Lung (tissue), 12 donors: Measurements from ENCODE around the gene ACTA1. TPM values are rescaled to one million over a fixed set of nuclear protein-coding genes. Genes with fewer than 3 reads are reported as not detected.

Experiments
- ATAC-seq: fragments of 200-7000 bp; cut with Tn5 transposase; one replicate; pipeline ENCODE4 v1.9.1; 2020; ENCODE audit warnings: moderate number of reproducible peaks; ENCODE audit not compliant: insufficient read depth, low FRiP score
- DNase-seq, 3 donors: peaks; one replicate each; pipeline ENCODE4 v3.0.0-alpha.2; 2013 to 2017
- H3K27ac ChIP-seq, 2 donors: one replicate each; pipeline ENCODE4 v1.5.1; 2013; ENCODE audit warnings: mild to moderate bottlenecking in 2 of 2, moderate library complexity in 2 of 2, control low read depth in 1 of 2, inconsistent platforms in 1 of 2, low read depth in 1 of 2, low read length in 1 of 2
- H3K27me3 ChIP-seq, 3 donors: one replicate each; pipeline ENCODE4 v1.5.1; 2013; ENCODE audit warnings: low read length in 2 of 3; ENCODE audit not compliant: control insufficient read depth in 3 of 3, insufficient read depth in 3 of 3
- H3K36me3 ChIP-seq, 4 donors: one replicate each; pipeline ENCODE4 v1.5.1; 2013; ENCODE audit warnings: low read length in 4 of 4, mild to moderate bottlenecking in 1 of 4, moderate library complexity in 1 of 4; ENCODE audit not compliant: control insufficient read depth in 4 of 4, insufficient read depth in 4 of 4
- H3K4me1 ChIP-seq, 5 donors: one replicate each; pipeline ENCODE4 v1.5.1; 2013; ENCODE audit warnings: low read length in 5 of 5, mild to moderate bottlenecking in 2 of 5, moderate library complexity in 1 of 5; ENCODE audit not compliant: control insufficient read depth in 5 of 5, insufficient read depth in 5 of 5
- H3K4me3 ChIP-seq: one replicate; pipeline ENCODE4 v1.5.1; 2013; ENCODE audit warnings: mild to moderate bottlenecking, control low read depth, moderate library complexity
- H3K9ac ChIP-seq, 2 donors: one replicate each; pipeline ENCODE4 v1.5.1; 2013; ENCODE audit warnings: low read length in 2 of 2, control low read depth in 1 of 2; ENCODE audit not compliant: insufficient read depth in 1 of 2
- H3K9me3 ChIP-seq, 4 donors: one replicate each; pipeline ENCODE4 v1.5.1; 2013; ENCODE audit warnings: low read length in 3 of 4, mild to moderate bottlenecking in 1 of 4, moderate library complexity in 1 of 4; ENCODE audit not compliant: control insufficient read depth in 4 of 4, insufficient read depth in 3 of 4
- WGBS, 2 donors: extraction: QIAGEN DNeasy Blood & Tissue Kit; methylation state at CpG; one replicate each; pipeline ENCODE4 v1.1.7; 2013; 5-methylcytosine and 5-hydroxymethylcytosine counted together
- polyA plus RNA-seq, 2 donors: library from polyadenylated mRNA; stranded (reverse); fragments of 200-250 nt; gene quantifications; one replicate each; pipeline ENCODE4 v1.2.1, GENCODE V29; 2013
- total RNA-seq, 2 donors: library from RNA; depleted of rRNA in 1 of 2; stranded (reverse); fragments of >200 nt in 1 of 2; gene quantifications; one replicate each; pipeline ENCODE4 v1.2.1, GENCODE V29; 2014 to 2021
- TF ChIP-seq, protein P1 (sequence below): IDR thresholded peaks from 2 replicates; pipeline ENCODE4 v1.5.1; 2012; ENCODE audit warnings: mild to moderate bottlenecking; ENCODE audit errors: control extremely low read depth, extremely low read depth
- donor health status: control.
- donor health status: control.
- donor health status: Bipolar disorder and iron deficiency.
- donor health status: healthy.
- donor health status: DM: yes; HTN: yes; CAD: no.

The ACTA1 gene
- total and polyA plus RNA-seq, 4 donors: 0.33 to 1.4 (median 0.77) TPM

DNA sequence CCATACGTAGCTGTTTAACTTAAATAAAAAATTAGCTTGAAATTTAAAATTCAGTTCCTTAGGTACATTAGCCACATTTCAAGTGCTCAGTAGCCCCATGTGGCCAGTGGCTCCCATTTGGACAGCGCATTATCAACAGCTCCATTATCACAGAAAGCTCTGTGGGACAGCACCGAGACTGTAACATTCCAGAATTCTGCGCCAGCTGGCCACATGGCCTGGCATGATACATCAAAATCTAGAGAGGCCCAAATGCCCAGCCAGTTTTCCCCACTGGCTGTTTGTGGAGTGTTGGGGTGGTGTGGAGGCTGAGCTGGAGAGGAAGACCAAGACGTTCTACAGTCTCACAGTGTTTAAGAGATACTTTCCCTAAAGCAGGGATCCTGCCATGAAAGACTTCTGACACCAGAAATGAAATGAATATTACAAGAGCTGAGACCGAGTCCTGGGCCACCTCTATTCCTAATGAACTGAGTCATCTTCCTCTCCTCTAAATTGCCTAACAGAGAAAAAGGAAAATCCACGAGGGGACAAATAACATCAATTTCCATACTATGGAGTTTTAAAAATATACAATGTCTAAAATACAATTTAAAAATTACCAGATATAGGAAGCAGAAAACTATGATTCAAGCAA is 27.3 kb upstream of the ACTA1 start:
- H3K9ac ChIP-seq: no peak overlapping the region
- 92 to 96% methylated on average over 7 of the region's 7 CpGs for WGBS, 2 donors
- TF ChIP-seq, protein P1, sequence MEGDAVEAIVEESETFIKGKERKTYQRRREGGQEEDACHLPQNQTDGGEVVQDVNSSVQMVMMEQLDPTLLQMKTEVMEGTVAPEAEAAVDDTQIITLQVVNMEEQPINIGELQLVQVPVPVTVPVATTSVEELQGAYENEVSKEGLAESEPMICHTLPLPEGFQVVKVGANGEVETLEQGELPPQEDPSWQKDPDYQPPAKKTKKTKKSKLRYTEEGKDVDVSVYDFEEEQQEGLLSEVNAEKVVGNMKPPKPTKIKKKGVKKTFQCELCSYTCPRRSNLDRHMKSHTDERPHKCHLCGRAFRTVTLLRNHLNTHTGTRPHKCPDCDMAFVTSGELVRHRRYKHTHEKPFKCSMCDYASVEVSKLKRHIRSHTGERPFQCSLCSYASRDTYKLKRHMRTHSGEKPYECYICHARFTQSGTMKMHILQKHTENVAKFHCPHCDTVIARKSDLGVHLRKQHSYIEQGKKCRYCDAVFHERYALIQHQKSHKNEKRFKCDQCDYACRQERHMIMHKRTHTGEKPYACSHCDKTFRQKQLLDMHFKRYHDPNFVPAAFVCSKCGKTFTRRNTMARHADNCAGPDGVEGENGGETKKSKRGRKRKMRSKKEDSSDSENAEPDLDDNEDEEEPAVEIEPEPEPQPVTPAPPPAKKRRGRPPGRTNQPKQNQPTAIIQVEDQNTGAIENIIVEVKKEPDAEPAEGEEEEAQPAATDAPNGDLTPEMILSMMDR: no peak

DNA sequence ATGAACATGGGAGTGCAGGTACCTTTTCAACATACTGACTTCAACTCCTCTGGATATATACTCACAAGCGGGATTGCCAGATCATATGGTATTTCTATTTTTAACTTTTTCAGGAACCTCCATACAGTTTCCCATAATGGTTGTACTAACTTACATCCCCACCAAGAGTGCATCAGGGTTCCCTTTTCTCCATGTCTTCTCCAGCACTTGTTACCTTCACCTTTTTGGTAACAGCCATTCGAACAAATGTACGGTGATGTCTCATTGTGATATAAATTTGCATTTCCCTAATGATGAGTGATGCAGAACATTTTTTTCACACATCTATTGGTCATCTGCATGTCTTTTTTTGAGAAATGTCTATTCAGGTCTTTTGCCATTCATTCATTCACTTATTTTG is 25.9 kb upstream of the ACTA1 start:
- H3K9me3 ChIP-seq: no peaks in the 10 kb centered on the region
- H3K4me3 ChIP-seq: no peak overlapping the region
- ATAC-seq (no peak), DNase-seq (no peak)
- peaks cover 24 to 52% (median 36%) of the 10 kb centered on the region in 4 donors for H3K36me3 ChIP-seq
- no peaks in the 10 kb centered on the region for H3K4me1 ChIP-seq
- H3K27me3 ChIP-seq: no peaks in the 10 kb centered on the region
- WGBS, 2 donors: 98 to 99% methylated on average over 3 of the region's 3 CpGs
- no peak overlapping the region for H3K9ac ChIP-seq
- TF ChIP-seq, protein P1: no peak
- no peak overlapping the region for H3K27ac ChIP-seq

More for the DNA sequence above, 27.3 kb upstream of the ACTA1 start:
- Histone ChIP-seq H3K4me1 (no peaks in the 10 kb centered on the region), H3K4me3 (no peak overlapping the region), H3K27ac (no peak overlapping the region), H3K36me3 (peaks cover 24 to 48% (median 33%) of the 10 kb centered on the region in 4 donors), H3K9me3 (no peaks in the 10 kb centered on the region), H3K27me3 (no peaks in the 10 kb centered on the region)
- ATAC-seq: no peak
- DNase-seq: no peak

DNA sequence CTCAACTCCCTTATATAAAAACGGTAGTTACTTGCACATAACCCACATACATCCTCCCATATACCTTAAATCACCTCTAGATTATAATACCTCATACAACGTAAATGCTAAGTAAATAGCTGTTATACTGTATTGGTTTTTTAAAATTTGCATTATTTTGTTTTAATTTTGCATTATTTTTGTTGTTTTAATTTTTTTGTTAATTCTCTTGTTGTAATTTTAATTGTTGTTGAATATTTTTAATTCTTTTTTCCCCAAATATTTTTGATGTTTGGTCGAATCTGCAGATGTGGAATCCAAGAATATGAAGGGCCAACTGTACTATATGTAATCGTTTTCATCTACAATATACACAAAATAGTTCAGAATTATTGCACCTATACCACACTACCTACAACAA is 23.5 kb upstream of the ACTA1 start:
- Histone ChIP-seq H3K9ac (no peak overlapping the region), H3K27me3 (no peaks in the 10 kb centered on the region), H3K4me3 (no peak overlapping the region), H3K27ac (no peak overlapping the region), H3K36me3 (peaks cover 12 to 40% (median 22%) of the 10 kb centered on the region in 4 donors), H3K9me3 (no peaks in the 10 kb centered on the region), H3K4me1 (no peaks in the 10 kb centered on the region)
- 91 to 94% methylated on average over 4 of the region's 4 CpGs for WGBS, 2 donors
- DNase-seq (no peak), ATAC-seq (no peak)
- TF ChIP-seq, protein P1: no peak

DNA sequence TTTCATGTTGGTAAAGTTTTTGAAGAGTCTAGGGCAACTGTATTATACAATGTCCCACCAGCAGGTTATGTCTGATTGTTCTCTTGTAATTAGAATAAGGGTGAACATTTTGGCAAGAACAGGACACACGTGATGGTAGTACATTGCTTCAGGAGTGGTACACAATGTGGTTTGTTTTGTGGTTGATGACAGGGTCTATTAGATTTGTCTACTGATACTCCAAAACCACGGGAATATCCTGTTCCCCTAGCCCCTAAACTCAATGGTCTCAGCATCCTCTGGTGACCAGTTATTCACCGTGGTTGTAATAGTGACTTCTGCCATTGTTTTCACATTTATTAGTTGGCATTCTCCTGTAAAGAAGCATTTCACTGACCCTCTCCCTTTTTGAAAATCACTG is 22.1 kb upstream of the ACTA1 start:
- WGBS, 2 donors: 39 to 56% methylated on average over 3 of the region's 3 CpGs

More for the DNA sequence above, 22.1 kb upstream of the ACTA1 start:
- Histone ChIP-seq H3K9me3 (no peaks in the 10 kb centered on the region), H3K36me3 (peaks cover 11 to 39% (median 24%) of the 10 kb centered on the region in 4 donors), H3K27me3 (no peaks in the 10 kb centered on the region), H3K9ac (no peak overlapping the region), H3K27ac (no peak overlapping the region), H3K4me3 (no peak overlapping the region), H3K4me1 (no peaks in the 10 kb centered on the region)
- TF ChIP-seq, protein P1: no peak
- ATAC-seq: no peak
- no peak for DNase-seq
